ENCODE measurements around the gene PACS1.

The PACS1 gene

GRCh38 chr11:66044757-66045156 is 25.3 kb upstream of the PACS1 start:
- DNase-seq (ENCODE audit: low read depth): no peak
- H3K4me3 ChIP-seq (ENCODE audit: low read depth, low read length): no peak overlapping the region
- no peak for TF ChIP-seq CTCF (IDR thresholded peaks at IDR 0.05; ENCODE audit: control insufficient read depth, extremely low read depth, insufficient read depth)

- TF ChIP-seq CTCF (IDR thresholded peaks at IDR 0.05; ENCODE audit: control insufficient read depth, extremely low read depth, insufficient read depth): peak; percentile 95
- no peak for DNase-seq (ENCODE audit: low read depth)
- no peak overlapping the region for H3K4me3 ChIP-seq (ENCODE audit: low read depth, low read length)
Measured at GRCh38 chr11:66045177-66045639, 24.9 kb upstream of the PACS1 start.

DNA sequence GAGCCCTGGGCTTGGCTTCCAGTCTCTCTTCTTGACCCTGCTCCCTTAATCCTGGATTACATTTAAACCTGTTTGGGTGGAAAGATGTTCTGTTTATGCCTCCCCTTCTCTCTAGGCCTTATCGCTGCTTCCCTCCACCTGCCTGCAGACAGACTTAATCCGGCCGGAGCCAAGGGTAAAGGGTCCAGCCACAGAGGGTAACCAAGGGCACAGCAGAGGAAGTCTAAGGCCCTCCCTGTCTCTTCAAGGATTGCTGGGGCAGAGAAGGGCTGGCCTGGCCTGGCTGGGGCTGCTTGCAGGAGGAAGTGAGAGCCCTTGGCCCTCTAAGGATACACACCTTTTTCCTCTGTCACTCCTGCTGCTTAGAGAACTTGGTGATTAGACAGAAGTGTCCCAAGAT is 23.2 kb upstream of the PACS1 start:
- TF ChIP-seq CTCF (IDR thresholded peaks at IDR 0.05; ENCODE audit: control insufficient read depth, extremely low read depth, insufficient read depth): no peak
- no peak overlapping the region for H3K4me3 ChIP-seq (ENCODE audit: low read depth, low read length)
- no peak for DNase-seq (ENCODE audit: low read depth)

DNA sequence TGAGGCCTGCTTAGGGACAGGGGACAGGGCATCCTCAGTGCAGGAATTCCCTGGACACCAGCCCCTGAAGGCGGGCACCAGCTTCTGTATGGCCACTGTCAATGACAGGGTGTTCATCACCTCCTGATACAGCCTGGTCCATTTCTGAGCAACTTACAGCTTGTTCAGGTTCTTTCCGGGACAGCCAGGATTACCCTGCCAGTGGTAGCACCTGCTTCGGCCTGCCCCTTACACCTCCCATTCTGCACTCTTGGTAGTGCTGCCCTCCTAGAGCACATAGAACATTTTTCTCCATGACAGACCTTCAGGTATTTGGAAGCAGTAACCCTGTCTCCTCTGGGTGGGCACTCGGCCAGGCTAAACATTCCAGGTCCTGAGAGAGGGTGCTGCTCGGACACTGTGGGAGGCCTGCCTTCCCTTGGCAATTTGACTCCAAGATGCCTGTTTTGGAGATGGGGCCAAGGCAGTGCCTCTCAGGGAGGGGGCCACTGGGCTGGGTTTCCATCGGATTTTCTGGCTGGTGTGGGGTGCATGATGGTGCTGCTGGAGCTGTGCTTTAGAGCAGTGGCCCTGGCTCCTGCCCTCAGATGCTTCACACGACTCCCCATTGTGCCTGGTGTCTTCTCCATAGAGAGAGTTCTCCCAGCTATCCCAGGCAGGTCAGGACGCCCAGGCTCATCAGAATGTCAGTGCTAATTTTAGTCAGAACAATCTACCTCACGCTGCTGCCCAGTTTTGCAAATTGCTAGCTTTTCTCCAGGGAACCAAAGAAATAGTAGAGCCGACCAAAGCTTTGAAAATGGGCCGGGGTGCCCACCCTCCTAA is 22.3 kb upstream of the PACS1 start:
- no peak for TF ChIP-seq CTCF (IDR thresholded peaks at IDR 0.05; ENCODE audit: control insufficient read depth, extremely low read depth, insufficient read depth)
- no peak overlapping the region for H3K4me3 ChIP-seq (ENCODE audit: low read depth, low read length)
- no peak for DNase-seq (ENCODE audit: low read depth)

DNA sequence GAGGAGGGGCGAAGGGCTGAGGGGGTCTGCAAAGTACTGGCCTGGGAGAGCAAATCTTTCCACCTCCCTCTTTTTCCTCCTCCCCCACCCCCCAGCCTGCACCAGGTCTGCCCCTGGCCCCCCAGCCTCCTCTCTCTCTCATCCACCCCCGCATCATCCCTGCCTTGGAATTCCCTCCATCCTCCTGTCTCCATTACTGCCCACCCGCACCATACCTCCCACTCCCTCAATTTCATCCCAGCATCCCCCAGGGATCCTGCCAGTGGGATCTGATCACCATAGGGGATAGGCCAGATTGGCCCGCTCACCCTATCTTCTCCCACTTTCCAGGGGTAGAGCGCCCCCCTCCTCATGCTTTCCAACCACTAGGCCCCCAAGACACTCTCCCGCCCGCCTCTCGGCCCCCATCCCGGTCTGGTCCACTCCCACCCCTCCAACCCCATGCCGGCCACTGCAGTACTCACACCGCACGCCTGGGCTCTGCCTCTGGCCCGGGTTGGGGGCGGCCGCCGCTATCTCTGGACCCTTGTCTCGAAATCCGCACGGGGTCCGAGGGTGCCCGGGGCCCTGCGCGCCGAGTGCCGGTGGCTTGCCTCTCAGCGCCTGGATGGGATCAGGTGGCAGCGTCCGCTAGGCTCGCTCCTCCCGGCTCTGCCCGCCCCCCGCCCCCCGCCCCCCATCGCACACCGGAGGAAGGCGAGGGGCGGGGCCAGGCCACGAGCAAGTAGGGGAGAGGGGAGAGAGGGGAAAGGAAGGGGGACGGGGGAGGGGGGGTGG is 21.3 kb upstream of the PACS1 start, which contains the start of gene GAL3ST3:
Gene GAL3ST3 (minus strand): TSS at position 615 of the 777 bp plus-strand sequence. CDS start 3,746 bp downstream, outside the sequence.
- no peak for TF ChIP-seq CTCF (IDR thresholded peaks at IDR 0.05; ENCODE audit: control insufficient read depth, extremely low read depth, insufficient read depth)
- DNase-seq (ENCODE audit: low read depth): no peak
- H3K4me3 ChIP-seq (ENCODE audit: low read depth, low read length): no peak within 1 kb of the TSS

DNA sequence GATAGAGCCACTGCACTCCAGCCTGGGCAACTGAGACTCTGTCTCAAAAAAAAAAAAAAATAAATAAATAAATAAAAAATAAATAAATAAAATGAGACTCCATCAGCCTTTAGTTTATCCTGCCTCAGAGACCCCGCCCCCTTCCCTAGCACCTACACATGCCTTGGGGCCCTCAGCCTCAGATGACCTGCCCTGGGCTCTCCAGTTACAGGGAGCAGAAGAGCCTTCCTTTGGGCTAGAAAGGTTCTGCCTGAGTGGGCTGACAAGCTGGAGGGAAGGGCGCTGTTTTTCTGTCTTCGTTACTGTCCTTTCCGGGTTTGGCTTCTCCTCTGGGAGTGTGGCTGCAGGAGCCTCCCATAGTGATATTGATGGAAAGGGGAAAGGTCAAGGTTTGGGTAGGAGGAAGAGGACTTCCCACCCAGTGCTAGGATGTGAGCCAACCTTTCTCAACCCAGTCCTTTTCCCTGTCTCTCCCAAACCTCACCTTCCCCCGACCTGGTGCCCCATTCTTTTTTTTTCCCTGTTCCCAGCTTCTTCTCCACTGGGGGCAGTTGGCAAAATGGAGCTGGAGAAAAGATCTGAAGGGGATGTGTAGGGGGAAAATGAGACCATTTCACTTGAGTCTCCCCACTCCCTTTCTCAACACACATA is 19.4 kb upstream of the PACS1 start:
- H3K4me3 ChIP-seq (ENCODE audit: low read depth, low read length): no peak overlapping the region; the same call in 1 of the 2 replicates
- no peak for DNase-seq (ENCODE audit: low read depth)
- TF ChIP-seq CTCF (IDR thresholded peaks at IDR 0.05; ENCODE audit: control insufficient read depth, extremely low read depth, insufficient read depth): no peak

Measured in LNCaP clone FGC (cell line).